Measurements from ENCODE around the gene MECR. TPM values are rescaled to one million over a fixed set of nuclear protein-coding genes. Genes with fewer than 3 reads are reported as not detected.

MECR gene
- total RNA-seq, 2 donors from 2014 or later = 7.6 to 8.0 TPM

DNA sequence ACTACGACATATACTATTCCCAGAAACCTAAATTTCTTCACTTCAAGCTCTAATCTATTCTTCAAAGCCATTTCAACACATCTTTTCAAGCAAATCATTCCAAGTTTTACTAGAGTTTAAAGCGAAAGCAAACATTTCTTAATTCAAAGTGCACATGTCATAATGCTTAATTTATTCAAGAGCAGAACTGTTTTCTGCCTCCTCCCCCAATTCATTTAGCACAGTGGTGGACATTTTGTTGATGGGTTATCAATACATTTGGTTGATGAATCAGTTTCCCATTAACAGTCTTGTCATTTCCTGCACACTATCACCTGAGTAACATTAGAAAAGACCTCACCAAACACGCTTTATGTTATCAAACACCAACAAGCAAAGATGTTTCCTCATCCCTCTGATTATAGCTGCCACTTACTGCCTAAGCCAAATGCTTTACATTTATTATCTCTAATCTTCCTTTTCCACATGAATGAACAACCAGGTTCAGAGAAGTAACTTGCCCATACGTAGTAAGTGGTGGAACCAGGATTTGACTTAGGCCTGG is 51.0 kb downstream of the MECR start:
- ATAC-seq = no peak
- peak overlapping the region; percentile 90 for H3K4me3 Mint-ChIP-seq
- no peak for DNase-seq
- H3K27ac Mint-ChIP-seq = peak overlapping the region; percentile 90
- peaks cover 2% of the 10 kb centered on the region for H3K36me3 Mint-ChIP-seq (ENCODE audit: low read depth)
- peaks cover 39% of the 10 kb centered on the region for H3K4me1 Mint-ChIP-seq
- H3K27me3 Mint-ChIP-seq = no peaks in the 10 kb centered on the region
- no peaks in the 10 kb centered on the region for H3K9me3 ChIP-seq (ENCODE audit: control insufficient read depth, low read length, poor library complexity, severe bottlenecking)

DNA sequence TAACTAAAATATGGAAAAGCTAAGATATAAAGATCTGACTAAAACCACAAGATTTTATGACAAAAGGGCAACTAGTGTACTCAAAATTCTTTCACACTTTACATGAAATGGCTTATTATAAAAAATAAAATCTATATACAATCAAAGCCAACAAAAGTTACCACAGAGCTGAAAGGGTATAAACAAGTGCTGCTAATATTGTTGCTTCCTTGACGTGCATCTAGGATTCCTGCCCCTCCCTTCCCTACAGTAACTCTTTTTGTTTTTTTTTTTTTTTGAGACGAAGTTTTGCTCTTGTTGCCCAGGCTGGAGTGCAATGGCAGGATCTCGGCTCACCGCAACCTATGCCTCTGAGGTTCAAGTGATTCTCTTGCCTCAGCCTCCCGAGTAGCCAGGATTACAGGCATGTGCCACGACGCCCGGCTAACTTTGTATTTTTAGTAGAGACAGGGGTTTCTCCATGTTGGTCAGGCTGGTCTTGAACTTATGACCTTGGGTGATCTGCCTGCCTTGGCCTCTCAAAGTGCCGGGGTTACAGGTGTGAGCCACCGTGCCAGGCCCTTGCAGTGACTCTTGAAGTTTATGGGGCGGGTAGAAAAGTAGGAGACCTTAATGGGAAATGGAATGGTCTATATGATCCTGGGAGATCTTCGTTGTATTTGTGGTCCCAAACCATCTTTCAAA is 53.6 kb downstream of the MECR start:
- Mint-ChIP-seq H3K27ac (peak overlapping the region; percentile 90), H3K4me1 (peaks cover 43% of the 10 kb centered on the region), H3K27me3 (no peaks in the 10 kb centered on the region), H3K4me3 (peak overlapping the region; percentile 19), H3K36me3 (ENCODE audit: low read depth) (peaks cover 2% of the 10 kb centered on the region)
- DNase-seq (no peak), ATAC-seq (no peak)
- no peaks in the 10 kb centered on the region for H3K9me3 ChIP-seq (ENCODE audit: control insufficient read depth, low read length, poor library complexity, severe bottlenecking)

GRCh38 chr1:29176576-29176975 is 54.2 kb downstream of the MECR start:
- H3K27me3 Mint-ChIP-seq = no peaks in the 10 kb centered on the region
- H3K4me1 Mint-ChIP-seq = peaks cover 46% of the 10 kb centered on the region
- H3K4me3 Mint-ChIP-seq = peak overlapping the region; percentile 36
- no peaks in the 10 kb centered on the region for H3K9me3 ChIP-seq (ENCODE audit: control insufficient read depth, low read length, poor library complexity, severe bottlenecking)
- DNase-seq (no peak), ATAC-seq (no peak)
- peaks cover 2% of the 10 kb centered on the region for H3K36me3 Mint-ChIP-seq (ENCODE audit: low read depth)
- no peak overlapping the region for H3K27ac Mint-ChIP-seq

GRCh38 chr1:29172415-29172939 is 58.3 kb downstream of the MECR start:
- DNase-seq = no peak
- Mint-ChIP-seq H3K4me1 (peaks cover 47% of the 10 kb centered on the region), H3K4me3 (peak overlapping the region; percentile 15), H3K36me3 (ENCODE audit: low read depth) (no peaks in the 10 kb centered on the region), H3K27ac (no peak overlapping the region), H3K27me3 (no peaks in the 10 kb centered on the region)
- no peaks in the 10 kb centered on the region for H3K9me3 ChIP-seq (ENCODE audit: control insufficient read depth, low read length, poor library complexity, severe bottlenecking)
- ATAC-seq = no peak

GRCh38 chr1:29171521-29171920 is 59.2 kb downstream of the MECR start:
- Mint-ChIP-seq H3K27me3 (no peaks in the 10 kb centered on the region), H3K4me1 (peaks cover 49% of the 10 kb centered on the region), H3K27ac (peak overlapping the region; percentile 74), H3K36me3 (ENCODE audit: low read depth) (peaks cover 2% of the 10 kb centered on the region), H3K4me3 (peak overlapping the region; percentile 43)
- H3K9me3 ChIP-seq (ENCODE audit: control insufficient read depth, low read length, poor library complexity, severe bottlenecking) = no peaks in the 10 kb centered on the region
- DNase-seq = no peak
- no peak for ATAC-seq

GRCh38 chr1:29171089-29171488 is 59.6 kb downstream of the MECR start:
- no peak for ATAC-seq
- no peak for DNase-seq
- no peaks in the 10 kb centered on the region for H3K27me3 Mint-ChIP-seq
- peaks cover 49% of the 10 kb centered on the region for H3K4me1 Mint-ChIP-seq
- peak overlapping the region; percentile 74 for H3K27ac Mint-ChIP-seq
- peaks cover 2% of the 10 kb centered on the region for H3K36me3 Mint-ChIP-seq (ENCODE audit: low read depth)
- peak overlapping the region; percentile 43 for H3K4me3 Mint-ChIP-seq
- no peaks in the 10 kb centered on the region for H3K9me3 ChIP-seq (ENCODE audit: control insufficient read depth, low read length, poor library complexity, severe bottlenecking)

GRCh38 chr1:29169976-29170375 is 60.8 kb downstream of the MECR start:
- ATAC-seq = no peak

DNA sequence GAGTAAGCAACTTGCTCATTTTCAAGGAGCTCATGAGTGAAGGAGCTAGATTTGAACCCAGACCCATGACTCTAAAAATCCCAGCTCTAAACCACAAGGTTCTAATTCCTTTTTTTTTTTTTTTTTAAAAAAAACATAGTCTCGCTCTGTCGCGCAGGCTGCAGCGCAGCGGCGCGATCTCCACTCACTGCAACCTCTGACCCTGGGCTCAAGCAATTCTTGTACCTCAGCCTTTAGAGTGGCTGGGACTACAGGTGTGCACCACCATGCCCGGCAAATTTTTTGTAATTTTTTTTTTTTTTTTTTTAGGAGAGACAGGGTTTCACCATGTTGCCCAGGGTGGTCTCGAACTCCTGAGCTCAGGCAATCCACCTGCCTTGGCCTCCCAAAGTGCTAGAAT is 62.8 kb downstream of the MECR start:
- no peak for DNase-seq
- Mint-ChIP-seq H3K27ac (peak overlapping the region; percentile 84), H3K4me3 (no peak overlapping the region), H3K27me3 (no peaks in the 10 kb centered on the region), H3K36me3 (ENCODE audit: low read depth) (peaks cover 2% of the 10 kb centered on the region), H3K4me1 (peaks cover 59% of the 10 kb centered on the region)
- no peaks in the 10 kb centered on the region for H3K9me3 ChIP-seq (ENCODE audit: control insufficient read depth, low read length, poor library complexity, severe bottlenecking)
- no peak for ATAC-seq

More at GRCh38 chr1:29169976-29170375, 60.8 kb downstream of the MECR start:
- Mint-ChIP-seq H3K36me3 (ENCODE audit: low read depth) (peaks cover 2% of the 10 kb centered on the region), H3K4me3 (no peak overlapping the region), H3K27me3 (no peaks in the 10 kb centered on the region), H3K27ac (peak overlapping the region; percentile 74), H3K4me1 (peaks cover 53% of the 10 kb centered on the region)
- no peaks in the 10 kb centered on the region for H3K9me3 ChIP-seq (ENCODE audit: control insufficient read depth, low read length, poor library complexity, severe bottlenecking)
- DNase-seq = no peak

GRCh38 chr1:29166291-29166878 is 64.3 kb downstream of the MECR start:
- DNase-seq = no peak
- no peaks in the 10 kb centered on the region for H3K27me3 Mint-ChIP-seq
- H3K9me3 ChIP-seq (ENCODE audit: control insufficient read depth, low read length, poor library complexity, severe bottlenecking) = no peaks in the 10 kb centered on the region
- peaks cover 55% of the 10 kb centered on the region for H3K4me1 Mint-ChIP-seq
- H3K4me3 Mint-ChIP-seq = peak overlapping the region; percentile 57
- peaks cover 2% of the 10 kb centered on the region for H3K36me3 Mint-ChIP-seq (ENCODE audit: low read depth)
- ATAC-seq = peak; percentile 36
- H3K27ac Mint-ChIP-seq = peak overlapping the region; percentile 84

DNA sequence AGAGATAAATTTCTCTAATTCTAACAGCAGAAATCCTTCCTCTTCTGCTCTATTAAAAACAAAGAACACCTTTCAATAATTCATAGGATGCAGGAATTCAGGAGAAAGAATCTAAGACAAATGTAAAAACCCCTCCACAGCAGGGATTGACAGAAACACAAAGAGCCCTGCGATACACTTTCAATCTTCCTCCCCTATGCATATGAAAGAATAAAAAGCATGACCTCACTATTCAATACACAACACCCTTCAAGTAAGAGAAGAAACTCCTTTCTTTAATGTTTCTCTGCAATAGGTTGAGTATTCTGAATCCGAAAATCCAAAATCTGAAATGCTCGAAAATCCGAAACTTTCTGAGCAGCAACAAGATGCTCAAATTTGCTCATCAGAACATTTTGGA is 66.1 kb downstream of the MECR start:
- Mint-ChIP-seq H3K4me3 (no peak overlapping the region), H3K4me1 (peaks cover 42% of the 10 kb centered on the region), H3K36me3 (ENCODE audit: low read depth) (peaks cover 2% of the 10 kb centered on the region), H3K27me3 (no peaks in the 10 kb centered on the region), H3K27ac (peak overlapping the region; percentile 88)
- DNase-seq (no peak), ATAC-seq (no peak)
- no peaks in the 10 kb centered on the region for H3K9me3 ChIP-seq (ENCODE audit: control insufficient read depth, low read length, poor library complexity, severe bottlenecking)

DNA sequence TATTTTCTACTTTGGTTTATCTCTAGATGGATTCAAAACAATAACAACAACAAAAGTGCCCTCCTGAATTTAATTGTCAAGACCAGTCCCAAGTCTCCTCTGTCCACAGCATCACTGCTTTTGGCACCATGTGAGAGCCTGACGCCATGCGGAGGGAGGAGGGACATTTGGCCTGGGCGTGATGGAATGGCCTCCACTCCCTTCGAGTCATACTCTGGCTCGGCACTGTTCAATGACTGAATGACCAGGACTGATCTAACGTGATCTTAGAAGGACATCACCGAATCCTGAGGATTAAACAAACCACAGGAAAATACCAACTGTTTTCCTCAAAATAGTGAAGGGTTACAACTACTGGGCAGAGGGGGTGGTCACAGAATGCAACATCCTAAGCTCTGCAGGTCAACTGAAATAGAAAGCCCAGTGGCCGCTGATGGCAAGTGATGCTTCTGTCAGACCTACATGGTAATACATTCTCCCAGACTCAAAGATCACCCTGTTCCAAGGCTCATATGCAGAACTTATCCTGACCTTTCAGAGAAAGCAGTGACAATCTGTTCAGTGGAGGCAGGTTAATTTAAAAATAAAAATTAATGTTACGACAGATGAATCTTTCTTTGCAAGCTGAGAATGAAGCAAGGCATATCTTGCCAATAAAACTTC is 68.1 kb downstream of the MECR start:
- Mint-ChIP-seq H3K27ac (peak overlapping the region; percentile 24), H3K27me3 (no peaks in the 10 kb centered on the region), H3K36me3 (ENCODE audit: low read depth) (peaks cover 5% of the 10 kb centered on the region), H3K4me1 (peaks cover 31% of the 10 kb centered on the region), H3K4me3 (no peak overlapping the region)
- DNase-seq (no peak), ATAC-seq (no peak)
- H3K9me3 ChIP-seq (ENCODE audit: control insufficient read depth, low read length, poor library complexity, severe bottlenecking) = no peaks in the 10 kb centered on the region

- H3K4me1 Mint-ChIP-seq = peaks cover 27% of the 10 kb centered on the region
- no peak for DNase-seq
- no peaks in the 10 kb centered on the region for H3K9me3 ChIP-seq (ENCODE audit: control insufficient read depth, low read length, poor library complexity, severe bottlenecking)
- ATAC-seq = no peak
- H3K36me3 Mint-ChIP-seq (ENCODE audit: low read depth) = peaks cover 5% of the 10 kb centered on the region
- H3K27me3 Mint-ChIP-seq = no peaks in the 10 kb centered on the region
- peak overlapping the region; percentile 24 for H3K27ac Mint-ChIP-seq
- H3K4me3 Mint-ChIP-seq = no peak overlapping the region
Observed at GRCh38 chr1:29162025-29162424, 68.7 kb downstream of the MECR start.

- peaks cover 13% of the 10 kb centered on the region for H3K4me1 Mint-ChIP-seq
- DNase-seq (no peak), ATAC-seq (no peak)
- H3K4me3 Mint-ChIP-seq = no peak overlapping the region
- no peaks in the 10 kb centered on the region for H3K9me3 ChIP-seq (ENCODE audit: control insufficient read depth, low read length, poor library complexity, severe bottlenecking)
- no peak overlapping the region for H3K27ac Mint-ChIP-seq
- H3K36me3 Mint-ChIP-seq (ENCODE audit: low read depth) = peaks cover 2% of the 10 kb centered on the region
- no peaks in the 10 kb centered on the region for H3K27me3 Mint-ChIP-seq
Observed at GRCh38 chr1:29159773-29160172, 71.0 kb downstream of the MECR start.
